ENCODE results near the gene CYTH3. TPM values are rescaled to one million over a fixed set of nuclear protein-coding genes. Genes with fewer than 3 reads are reported as not detected.
"Not testable (repeated sequence)": the region's sequence is repeated elsewhere in the genome, so short reads cannot be mapped to it uniquely, and the experiment has no call there.

CYTH3 gene, protein sequence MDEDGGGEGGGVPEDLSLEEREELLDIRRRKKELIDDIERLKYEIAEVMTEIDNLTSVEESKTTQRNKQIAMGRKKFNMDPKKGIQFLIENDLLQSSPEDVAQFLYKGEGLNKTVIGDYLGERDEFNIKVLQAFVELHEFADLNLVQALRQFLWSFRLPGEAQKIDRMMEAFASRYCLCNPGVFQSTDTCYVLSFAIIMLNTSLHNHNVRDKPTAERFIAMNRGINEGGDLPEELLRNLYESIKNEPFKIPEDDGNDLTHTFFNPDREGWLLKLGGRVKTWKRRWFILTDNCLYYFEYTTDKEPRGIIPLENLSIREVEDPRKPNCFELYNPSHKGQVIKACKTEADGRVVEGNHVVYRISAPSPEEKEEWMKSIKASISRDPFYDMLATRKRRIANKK
- 8.4 and 10.2 TPM in 2 replicates for total RNA-seq (2014; rRNA removed; shearing (Covaris generic))

GRCh38 chr7:6272481-6273323 lies at the start of gene CYTH3:
Gene CYTH3 (minus strand): TSS chr7:6272624. CDS start chr7:6272507, 117 bp downstream.
- DNase-seq (ENCODE audit: low read depth), result peak; percentile 90

- no peak for DNase-seq (ENCODE audit: low read depth)
Observed at GRCh38 chr7:6320791-6321190, 48.4 kb upstream of the CYTH3 start.

DNA sequence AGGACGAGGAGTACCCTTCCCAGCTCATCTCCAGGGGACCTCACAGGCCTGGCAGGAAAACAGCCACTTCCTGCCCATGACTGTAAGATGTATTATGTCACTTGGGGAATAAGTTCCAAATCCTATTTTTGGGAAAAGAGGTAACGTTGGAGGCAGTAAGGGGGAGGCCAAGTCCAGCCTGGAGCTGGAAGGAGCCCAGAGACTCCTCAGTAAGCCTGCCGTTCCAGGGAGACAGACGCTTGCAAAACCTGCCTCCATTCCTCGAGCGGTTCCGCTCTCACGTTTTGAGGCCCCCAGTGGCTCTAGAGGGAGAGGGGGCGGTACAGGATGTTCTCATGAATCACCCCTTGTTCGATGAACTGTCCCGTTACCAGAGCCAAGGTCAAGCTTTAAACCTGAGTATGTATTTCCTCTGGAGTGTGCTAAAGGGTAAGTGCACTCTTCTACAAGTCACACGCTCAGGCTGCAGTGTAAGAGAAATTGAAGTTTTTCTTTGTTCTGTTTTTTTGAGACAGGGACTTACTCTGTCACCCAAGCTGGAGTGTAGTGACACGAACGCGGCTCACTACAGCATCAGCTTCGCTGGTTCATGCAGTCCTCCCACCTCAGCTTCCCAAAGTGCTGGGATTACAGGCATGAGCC lies 45.5 kb upstream of the CYTH3 start:
- peak; percentile 91 for DNase-seq (ENCODE audit: low read depth)

- no peak for DNase-seq (ENCODE audit: low read depth)
Observed at GRCh38 chr7:6316226-6316625, 43.8 kb upstream of the CYTH3 start.

GRCh38 chr7:6315746-6316145 lies 43.3 kb upstream of the CYTH3 start:
- DNase-seq (ENCODE audit: low read depth), result no peak

- DNase-seq (ENCODE audit: low read depth), result no peak
Observed at GRCh38 chr7:6310271-6310993, 38.0 kb upstream of the CYTH3 start.

DNA sequence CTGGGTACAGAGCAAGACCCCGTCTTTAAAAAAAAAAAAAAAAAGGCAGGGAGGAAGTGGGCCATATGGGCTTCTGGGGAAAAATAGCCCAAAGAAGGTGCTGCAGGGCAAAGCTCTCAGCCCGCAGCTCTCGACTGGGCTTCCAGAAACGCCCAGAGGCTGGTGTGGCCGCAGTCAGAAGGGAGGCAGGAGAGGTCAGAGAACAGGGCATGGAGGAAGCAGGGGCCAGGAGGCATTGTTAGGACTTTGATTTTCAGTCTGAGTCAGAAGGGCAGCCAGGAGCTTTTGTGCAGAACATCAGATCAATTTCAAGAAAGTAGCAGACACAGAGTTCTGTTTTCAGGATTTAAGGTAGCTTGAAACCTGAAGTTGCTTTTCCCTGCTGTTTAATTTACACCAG lies 35.3 kb upstream of the CYTH3 start:
- DNase-seq (ENCODE audit: low read depth), result no peak

DNA sequence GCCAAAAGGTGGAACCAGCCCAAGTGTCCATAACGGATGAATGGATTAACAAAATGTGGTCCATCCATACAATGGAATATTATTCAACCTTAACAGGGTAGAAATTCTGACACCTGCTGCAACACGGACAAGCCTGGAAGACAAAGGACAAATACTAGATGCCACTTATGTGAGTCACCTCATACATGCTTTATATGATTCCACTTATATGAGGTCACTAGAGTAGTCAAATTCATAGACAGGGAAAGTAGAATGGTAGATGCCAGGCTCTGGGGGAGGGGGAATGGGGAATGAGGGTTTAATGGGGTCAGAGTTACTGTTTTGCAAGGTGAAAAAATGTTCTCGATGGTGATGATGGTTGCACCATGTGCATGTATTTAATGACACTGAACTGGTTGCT lies 34.0 kb upstream of the CYTH3 start:
- peak; percentile 76 for DNase-seq (ENCODE audit: low read depth)

GRCh38 chr7:6305330-6305729 lies 32.9 kb upstream of the CYTH3 start:
- no peak for DNase-seq (ENCODE audit: low read depth)

- DNase-seq (ENCODE audit: low read depth), result not testable (repeated sequence)
Observed at GRCh38 chr7:6301446-6301845, 29.0 kb upstream of the CYTH3 start.

GRCh38 chr7:6299774-6300173 lies 27.4 kb upstream of the CYTH3 start:
- DNase-seq (ENCODE audit: low read depth), result no peak

- DNase-seq (ENCODE audit: low read depth), result peak; percentile 25
Observed at GRCh38 chr7:6294839-6295238, 22.4 kb upstream of the CYTH3 start.

- DNase-seq (ENCODE audit: low read depth), result no peak
Observed at GRCh38 chr7:6293202-6293601, 20.8 kb upstream of the CYTH3 start.

DNA sequence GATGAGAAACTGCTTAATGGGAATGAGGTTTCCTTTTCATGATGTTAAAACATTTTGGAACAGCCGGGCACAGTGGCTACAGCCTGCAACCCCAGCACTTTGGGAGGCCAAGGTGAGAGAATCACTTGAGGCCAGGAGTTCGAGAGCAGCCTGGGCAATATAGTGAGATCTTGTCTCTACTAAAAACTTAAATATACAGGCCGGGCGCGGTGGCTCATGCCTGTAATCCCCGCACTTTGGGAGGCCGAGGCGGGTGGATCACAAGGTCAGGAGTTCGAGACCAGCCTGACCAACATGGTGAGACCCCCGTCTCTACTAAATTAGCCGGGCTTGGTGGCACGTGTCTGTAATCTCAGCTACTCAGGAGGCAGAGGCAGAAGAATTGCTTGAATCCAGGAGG lies 19.5 kb upstream of the CYTH3 start:
- not testable (repeated sequence) for DNase-seq (ENCODE audit: low read depth)

- no peak for DNase-seq (ENCODE audit: low read depth)
Observed at GRCh38 chr7:6291531-6291930, 19.1 kb upstream of the CYTH3 start.

DNA sequence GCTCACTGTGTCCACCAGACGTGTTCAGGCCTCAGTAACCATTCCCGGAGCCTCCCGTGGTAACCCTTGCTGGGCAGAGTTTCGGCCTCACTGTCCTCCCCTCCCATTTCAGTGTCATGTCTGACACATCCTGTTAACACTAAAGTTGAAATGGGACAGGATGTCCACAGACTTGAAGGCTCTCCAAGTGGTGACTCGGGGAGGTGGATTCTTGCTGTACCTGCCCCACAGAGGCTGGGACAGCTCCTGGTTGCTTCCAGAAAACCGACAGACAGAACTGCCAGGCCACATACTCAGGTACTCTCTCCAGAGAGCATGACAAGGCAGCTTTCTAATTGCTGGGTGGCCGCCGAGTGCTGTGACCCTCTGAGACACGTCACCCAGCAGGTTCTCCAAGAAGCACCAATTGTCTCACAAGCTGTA lies 17.9 kb upstream of the CYTH3 start:
- DNase-seq (ENCODE audit: low read depth), result no peak

- DNase-seq (ENCODE audit: low read depth), result no peak
Observed at GRCh38 chr7:6288270-6288860, 15.9 kb upstream of the CYTH3 start.

DNA sequence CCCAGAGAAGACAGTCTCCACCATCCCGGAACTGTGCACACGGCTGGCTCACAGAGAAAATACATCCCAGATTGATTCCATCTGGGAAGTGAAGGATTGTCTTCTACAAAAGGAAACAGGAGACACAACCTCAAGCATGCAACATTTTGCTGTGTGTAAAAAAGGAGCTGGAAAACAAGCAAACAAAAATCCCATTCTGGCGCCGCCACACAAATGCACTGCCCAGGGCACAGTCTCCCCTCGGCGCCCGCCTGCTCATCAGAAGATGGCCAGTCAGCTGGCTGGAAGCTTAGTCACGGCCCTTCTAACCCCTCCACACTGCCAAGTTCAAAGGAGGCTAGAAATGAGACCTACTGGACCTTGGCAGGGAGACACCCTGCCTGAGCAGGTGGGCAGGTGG lies 14.1 kb upstream of the CYTH3 start:
- DNase-seq (ENCODE audit: low read depth), result no peak

GRCh38 chr7:6284461-6285360 lies 12.3 kb upstream of the CYTH3 start:
- peak; percentile 73 for DNase-seq (ENCODE audit: low read depth)

DNA sequence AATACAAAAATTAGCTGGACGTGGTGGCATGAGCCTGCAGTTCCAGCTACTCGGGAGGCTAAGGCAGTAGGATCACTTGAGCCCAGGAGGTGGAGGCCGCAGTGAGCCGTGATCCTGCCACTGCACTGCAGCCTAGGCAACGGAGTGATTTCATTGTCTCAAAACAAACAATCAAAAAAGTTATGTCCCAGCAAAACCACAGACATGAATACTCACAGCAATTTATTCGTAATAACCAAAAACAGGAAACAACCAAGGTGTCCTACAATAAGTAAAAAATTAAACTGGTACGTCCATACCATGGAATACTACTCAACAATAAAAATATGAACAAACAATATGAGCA lies 11.6 kb upstream of the CYTH3 start:
- DNase-seq (ENCODE audit: low read depth), result peak; percentile 53

All from Daoy (cell line).